Measurements from ENCODE around the gene CELF2. TPM values are rescaled to one million over a fixed set of nuclear protein-coding genes. Genes with fewer than 3 reads are reported as not detected.
"Not testable (repeated sequence)": the region's sequence is repeated elsewhere in the genome, so short reads cannot be mapped to it uniquely, and the experiment has no call there.

Gene CELF2
- total and polyA plus RNA-seq, 4 donors, result 43.3 to 65.6 (median 50.1) TPM

- H3K27ac ChIP-seq (ENCODE audit: low read depth, low read length), result peak overlapping the region; percentile 79
- no peaks in the 10 kb centered on the region for H3K9me3 ChIP-seq (ENCODE audit: control insufficient read depth, insufficient read depth, low read length)
- H3K4me3 ChIP-seq (ENCODE audit: low read depth, low read length), result no peak overlapping the region
- DNase-seq (ENCODE audit: low read depth in 4 of 6, low spot score in 6 of 6), result no peak
- peaks cover 38% of the 10 kb centered on the region for H3K4me1 ChIP-seq (ENCODE audit: control insufficient read depth, insufficient read depth, low read length)
- H3K27me3 ChIP-seq (ENCODE audit: control insufficient read depth, insufficient read depth, low read length), result no peaks in the 10 kb centered on the region
- H3K36me3 ChIP-seq (ENCODE audit: control insufficient read depth, insufficient read depth, low read length), result no peaks in the 10 kb centered on the region
- WGBS (ENCODE audit: insufficient coverage), result 95% methylated on average over 9 of the region's 10 CpGs
Observed at GRCh38 chr10:11338160-11338844, 320.6 kb downstream of the CELF2 start.

GRCh38 chr10:11339013-11339412 lies 321.3 kb downstream of the CELF2 start:
- WGBS (ENCODE audit: insufficient coverage), result 64% methylated on average over 7 of the region's 7 CpGs
- peaks cover 38% of the 10 kb centered on the region for H3K4me1 ChIP-seq (ENCODE audit: control insufficient read depth, insufficient read depth, low read length)
- H3K27ac ChIP-seq (ENCODE audit: low read depth, low read length), result no peak overlapping the region
- H3K4me3 ChIP-seq (ENCODE audit: low read depth, low read length), result no peak overlapping the region
- no peak for DNase-seq (ENCODE audit: low read depth in 4 of 6, low spot score in 6 of 6)
- no peaks in the 10 kb centered on the region for H3K27me3 ChIP-seq (ENCODE audit: control insufficient read depth, insufficient read depth, low read length)
- no peaks in the 10 kb centered on the region for H3K9me3 ChIP-seq (ENCODE audit: control insufficient read depth, insufficient read depth, low read length)
- no peaks in the 10 kb centered on the region for H3K36me3 ChIP-seq (ENCODE audit: control insufficient read depth, insufficient read depth, low read length)

- Histone ChIP-seq H3K9me3 (ENCODE audit: control insufficient read depth, insufficient read depth, low read length) (no peaks in the 10 kb centered on the region), H3K4me1 (ENCODE audit: control insufficient read depth, insufficient read depth, low read length) (peaks cover 39% of the 10 kb centered on the region), H3K36me3 (ENCODE audit: control insufficient read depth, insufficient read depth, low read length) (no peaks in the 10 kb centered on the region), H3K27ac (ENCODE audit: low read depth, low read length) (no peak overlapping the region), H3K27me3 (ENCODE audit: control insufficient read depth, insufficient read depth, low read length) (no peaks in the 10 kb centered on the region), H3K4me3 (ENCODE audit: low read depth, low read length) (no peak overlapping the region)
- WGBS (ENCODE audit: insufficient coverage), result 72% methylated on average over 18 of the region's 18 CpGs
- DNase-seq (ENCODE audit: low read depth in 4 of 6, low spot score in 6 of 6), result no peak
Observed at GRCh38 chr10:11339660-11340059, 322.0 kb downstream of the CELF2 start.

- Histone ChIP-seq H3K27ac (ENCODE audit: low read depth, low read length) (no peak overlapping the region), H3K36me3 (ENCODE audit: control insufficient read depth, insufficient read depth, low read length) (no peaks in the 10 kb centered on the region), H3K4me3 (ENCODE audit: low read depth, low read length) (no peak overlapping the region), H3K4me1 (ENCODE audit: control insufficient read depth, insufficient read depth, low read length) (peaks cover 33% of the 10 kb centered on the region), H3K9me3 (ENCODE audit: control insufficient read depth, insufficient read depth, low read length) (no peaks in the 10 kb centered on the region), H3K27me3 (ENCODE audit: control insufficient read depth, insufficient read depth, low read length) (no peaks in the 10 kb centered on the region)
- WGBS (ENCODE audit: insufficient coverage), result 83% methylated on average over 1 of the region's 5 CpGs
- no peak for DNase-seq (ENCODE audit: low read depth in 4 of 6, low spot score in 6 of 6)
Observed at GRCh38 chr10:11341283-11341960, 323.8 kb downstream of the CELF2 start.

GRCh38 chr10:11344081-11344480 lies 326.4 kb downstream of the CELF2 start:
- no peaks in the 10 kb centered on the region for H3K27me3 ChIP-seq (ENCODE audit: control insufficient read depth, insufficient read depth, low read length)
- H3K27ac ChIP-seq (ENCODE audit: low read depth, low read length), result no peak overlapping the region
- 97% methylated on average over 30 of the region's 30 CpGs for WGBS (ENCODE audit: insufficient coverage)
- DNase-seq (ENCODE audit: low read depth in 4 of 6, low spot score in 6 of 6), result no peak
- no peaks in the 10 kb centered on the region for H3K9me3 ChIP-seq (ENCODE audit: control insufficient read depth, insufficient read depth, low read length)
- H3K4me3 ChIP-seq (ENCODE audit: low read depth, low read length), result no peak overlapping the region
- no peaks in the 10 kb centered on the region for H3K36me3 ChIP-seq (ENCODE audit: control insufficient read depth, insufficient read depth, low read length)
- peaks cover 8% of the 10 kb centered on the region for H3K4me1 ChIP-seq (ENCODE audit: control insufficient read depth, insufficient read depth, low read length)

- Histone ChIP-seq H3K9me3 (ENCODE audit: control insufficient read depth, insufficient read depth, low read length) (no peaks in the 10 kb centered on the region), H3K27me3 (ENCODE audit: control insufficient read depth, insufficient read depth, low read length) (no peaks in the 10 kb centered on the region), H3K27ac (ENCODE audit: low read depth, low read length) (no peak overlapping the region), H3K4me3 (ENCODE audit: low read depth, low read length) (no peak overlapping the region), H3K36me3 (ENCODE audit: control insufficient read depth, insufficient read depth, low read length) (no peaks in the 10 kb centered on the region), H3K4me1 (ENCODE audit: control insufficient read depth, insufficient read depth, low read length) (peaks cover 4% of the 10 kb centered on the region)
- DNase-seq (ENCODE audit: low read depth in 4 of 6, low spot score in 6 of 6), result no peak
- 93% methylated on average over 27 of the region's 28 CpGs for WGBS (ENCODE audit: insufficient coverage)
Observed at GRCh38 chr10:11344550-11344949, 326.9 kb downstream of the CELF2 start.

- no peaks in the 10 kb centered on the region for H3K9me3 ChIP-seq (ENCODE audit: control insufficient read depth, insufficient read depth, low read length)
- no peak overlapping the region for H3K4me3 ChIP-seq (ENCODE audit: low read depth, low read length)
- H3K27ac ChIP-seq (ENCODE audit: low read depth, low read length), result no peak overlapping the region
- DNase-seq (ENCODE audit: low read depth in 4 of 6, low spot score in 6 of 6), result peak in 2 of 6 donors; percentile 60 to 61
- peaks cover 4% of the 10 kb centered on the region for H3K4me1 ChIP-seq (ENCODE audit: control insufficient read depth, insufficient read depth, low read length)
- no peaks in the 10 kb centered on the region for H3K27me3 ChIP-seq (ENCODE audit: control insufficient read depth, insufficient read depth, low read length)
- WGBS (ENCODE audit: insufficient coverage), result 40% methylated on average over 6 of the region's 10 CpGs
- no peaks in the 10 kb centered on the region for H3K36me3 ChIP-seq (ENCODE audit: control insufficient read depth, insufficient read depth, low read length)
Observed at GRCh38 chr10:11345224-11346054, 327.8 kb downstream of the CELF2 start.

- not testable (repeated sequence) for DNase-seq (ENCODE audit: low read depth in 4 of 6, low spot score in 6 of 6); H3K27ac ChIP-seq (ENCODE audit: low read depth, low read length); H3K9me3 ChIP-seq (ENCODE audit: control insufficient read depth, insufficient read depth, low read length); H3K36me3 ChIP-seq (ENCODE audit: control insufficient read depth, insufficient read depth, low read length); H3K4me1 ChIP-seq (ENCODE audit: control insufficient read depth, insufficient read depth, low read length); H3K27me3 ChIP-seq (ENCODE audit: control insufficient read depth, insufficient read depth, low read length); H3K4me3 ChIP-seq (ENCODE audit: low read depth, low read length)
- no CpG with 5 or more reads among the region's 5 CpGs for WGBS (ENCODE audit: insufficient coverage)
Observed at GRCh38 chr10:11347580-11347979, 329.9 kb downstream of the CELF2 start.

GRCh38 chr10:11351801-11352200 lies 334.1 kb downstream of the CELF2 start:
- Histone ChIP-seq H3K4me1 (ENCODE audit: control insufficient read depth, insufficient read depth, low read length) (no peaks in the 10 kb centered on the region), H3K36me3 (ENCODE audit: control insufficient read depth, insufficient read depth, low read length) (no peaks in the 10 kb centered on the region), H3K27me3 (ENCODE audit: control insufficient read depth, insufficient read depth, low read length) (no peaks in the 10 kb centered on the region), H3K27ac (ENCODE audit: low read depth, low read length) (no peak overlapping the region), H3K9me3 (ENCODE audit: control insufficient read depth, insufficient read depth, low read length) (peaks cover 1% of the 10 kb centered on the region), H3K4me3 (ENCODE audit: low read depth, low read length) (no peak overlapping the region)
- 94% methylated on average over 9 of the region's 9 CpGs for WGBS (ENCODE audit: insufficient coverage)
- no peak for DNase-seq (ENCODE audit: low read depth in 4 of 6, low spot score in 6 of 6)

Data from spinal cord (tissue), 10 donors.